IPS-18c (cell line): ENCODE results near the gene ARL6IP4.

Source experiments
- H3K4me3 ChIP-seq: 2 replicates; pipeline ENCODE4 v1.7.0; 2013; ENCODE audit warnings: low read depth, mild to moderate bottlenecking, low read length, moderate library complexity; ENCODE audit not compliant: insufficient read depth
- H3K9me3 ChIP-seq: one replicate; pipeline ENCODE4 v1.6.1; 2013; ENCODE audit warnings: mild to moderate bottlenecking, low read length, moderate library complexity; ENCODE audit not compliant: control insufficient read depth, insufficient read depth

The ARL6IP4 gene

DNA sequence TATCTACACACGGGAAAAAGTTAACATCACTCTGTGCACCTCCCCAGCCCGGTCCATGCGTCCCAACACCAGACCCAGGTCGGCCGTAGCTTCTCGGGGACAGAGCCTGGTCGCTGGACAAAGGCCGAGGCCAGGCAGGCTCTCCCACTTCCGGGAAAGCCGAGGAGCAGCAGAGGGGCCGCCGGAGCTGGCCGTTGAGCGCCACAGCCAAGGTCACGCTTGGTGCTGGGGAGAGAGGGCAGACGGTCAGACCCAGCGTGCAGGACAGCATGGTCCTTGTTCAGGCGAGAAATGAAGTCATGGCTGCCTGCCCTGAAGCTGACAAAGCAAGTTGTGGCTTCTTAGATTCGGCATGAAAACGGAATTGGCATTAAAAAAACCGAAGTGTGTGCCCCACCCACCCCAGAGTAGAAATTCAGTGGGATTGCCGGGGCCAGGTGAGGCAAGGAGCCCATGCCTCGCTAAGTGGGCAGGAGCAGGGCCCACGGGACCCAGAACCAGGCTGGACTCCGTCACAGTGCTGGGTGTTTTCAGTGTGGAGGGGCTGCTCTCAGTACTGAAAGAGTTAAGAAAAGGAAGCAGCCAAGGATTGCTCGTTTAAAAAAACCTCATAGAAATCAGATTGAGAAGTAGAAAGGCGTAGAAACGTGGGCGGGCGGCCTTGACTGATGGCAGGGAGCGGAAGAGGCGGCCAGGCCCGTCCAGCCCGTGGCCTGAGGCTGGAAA, 4.3 kb downstream of the ARL6IP4 start:
- Histone ChIP-seq H3K4me3 (no peak overlapping the region), H3K9me3 (no peaks in the 10 kb centered on the region)

DNA sequence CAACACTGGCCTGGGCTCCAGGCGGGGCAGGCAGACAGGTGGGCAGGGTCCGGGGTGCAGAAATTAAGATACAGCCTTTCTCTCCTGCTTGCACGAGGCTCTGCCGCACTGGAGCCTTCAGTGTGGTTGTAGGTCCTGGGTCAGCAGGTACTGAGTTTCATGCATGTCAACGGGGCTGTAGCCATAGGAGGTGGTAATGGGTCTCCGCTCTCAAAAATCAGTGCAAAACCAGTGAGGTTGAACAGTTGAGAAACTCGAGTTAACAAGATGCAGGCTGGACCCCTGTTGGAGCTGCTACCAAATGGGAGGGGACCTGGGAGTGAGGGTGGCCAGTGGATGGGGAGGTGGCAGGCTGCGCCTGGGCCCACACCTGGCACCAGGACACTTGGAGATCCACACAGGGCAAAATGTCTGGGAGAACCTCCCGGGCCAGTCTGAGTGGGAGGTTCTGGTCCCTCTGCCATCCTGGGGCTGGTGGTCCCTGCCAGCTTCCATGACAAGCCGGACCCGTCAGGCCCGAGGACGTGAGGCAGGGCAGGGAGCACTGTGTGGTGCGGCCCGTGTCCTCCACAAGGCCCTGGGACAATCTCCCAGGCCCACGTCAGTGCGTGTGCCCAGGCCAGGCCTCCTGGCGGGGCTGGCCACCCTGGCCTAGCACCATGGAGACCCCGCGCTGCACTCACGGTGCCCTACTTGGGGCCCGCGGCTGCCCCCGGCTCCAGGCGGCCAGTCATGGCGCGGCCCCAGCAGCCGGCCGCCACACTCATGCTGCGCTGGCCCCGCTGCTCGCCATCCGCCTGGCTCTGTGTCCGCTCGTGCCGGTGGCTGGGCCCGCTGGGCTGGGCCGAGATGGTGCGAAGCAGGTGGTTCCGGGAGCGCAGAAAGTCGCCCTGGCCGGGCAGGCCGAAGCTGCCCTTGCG, 5.1 kb downstream of the ARL6IP4 start:
- Histone ChIP-seq H3K4me3 (no peak overlapping the region), H3K9me3 (no peaks in the 10 kb centered on the region)

DNA sequence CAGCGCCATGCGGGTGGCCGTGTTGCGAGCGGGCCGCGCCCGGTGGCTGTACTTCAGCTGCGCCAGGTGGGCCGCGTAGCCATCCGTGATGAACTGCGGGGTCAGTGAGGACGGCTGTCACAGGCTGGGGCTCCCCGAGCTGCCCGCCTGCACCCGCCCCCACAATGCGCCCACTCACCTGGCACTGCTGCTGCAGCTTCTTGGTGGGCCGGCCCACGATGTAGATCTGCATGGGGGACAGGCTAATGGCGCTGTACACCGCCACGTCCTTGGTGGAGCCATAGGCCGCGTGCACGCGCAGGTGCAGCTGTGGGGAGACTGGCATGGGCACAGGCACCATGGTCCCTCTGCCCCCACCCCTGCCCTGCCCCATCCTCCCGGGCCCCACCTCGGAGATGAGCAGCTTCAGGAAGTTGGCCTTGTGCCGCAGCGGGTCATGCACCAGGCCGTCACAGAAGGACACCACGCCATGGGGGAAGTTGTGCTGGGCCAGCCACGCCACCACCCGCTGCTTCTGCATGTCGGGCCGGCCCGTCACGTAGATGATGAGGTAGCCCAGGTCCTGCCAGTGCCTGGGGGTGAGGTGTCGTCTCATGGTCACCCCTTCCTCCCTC, 5.9 kb downstream of the ARL6IP4 start:
- H3K4me3 ChIP-seq: no peak overlapping the region
- no peaks in the 10 kb centered on the region for H3K9me3 ChIP-seq

DNA sequence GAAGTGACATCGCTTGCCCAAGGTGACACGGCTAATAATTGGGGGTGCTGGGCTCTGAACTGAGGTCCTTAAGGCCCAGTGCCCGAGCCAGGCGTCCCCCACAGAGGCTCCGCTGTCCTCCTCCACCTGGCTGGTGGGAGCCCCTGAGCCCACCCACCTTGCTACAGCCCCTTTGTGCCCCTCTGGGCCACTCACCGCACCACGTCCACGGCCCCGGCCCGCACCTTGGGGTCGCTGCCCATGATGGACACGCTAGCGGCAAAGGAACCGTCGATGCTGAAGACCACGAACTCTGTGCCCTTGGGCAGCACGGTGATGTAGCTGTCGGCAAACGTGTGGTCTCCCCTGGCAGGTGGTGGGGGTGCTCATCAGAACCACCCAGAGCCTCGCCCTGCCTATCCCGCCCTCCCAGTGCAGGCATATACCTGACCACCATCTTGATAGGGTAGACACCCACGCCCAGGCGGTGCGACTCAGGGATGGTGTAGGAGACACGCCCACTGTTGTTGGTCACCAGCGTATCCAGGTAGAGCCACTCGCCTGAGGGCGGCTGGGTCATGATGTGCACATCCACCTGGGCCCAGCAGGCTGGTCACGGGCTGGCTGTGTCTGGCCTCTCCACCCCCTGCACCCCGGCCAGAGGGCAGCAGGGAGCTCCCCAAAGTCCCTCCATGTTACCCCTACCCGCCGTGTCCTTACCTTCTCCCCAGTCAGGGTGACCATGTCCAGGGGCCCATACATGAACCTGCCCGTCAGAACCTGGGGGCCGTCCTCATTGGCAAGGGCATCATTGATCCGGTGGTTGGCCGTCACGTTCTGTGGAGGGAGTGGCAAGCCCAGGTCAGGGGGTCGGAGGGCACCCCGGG, 6.8 kb downstream of the ARL6IP4 start:
- no peak overlapping the region for H3K4me3 ChIP-seq
- H3K9me3 ChIP-seq: no peaks in the 10 kb centered on the region

DNA sequence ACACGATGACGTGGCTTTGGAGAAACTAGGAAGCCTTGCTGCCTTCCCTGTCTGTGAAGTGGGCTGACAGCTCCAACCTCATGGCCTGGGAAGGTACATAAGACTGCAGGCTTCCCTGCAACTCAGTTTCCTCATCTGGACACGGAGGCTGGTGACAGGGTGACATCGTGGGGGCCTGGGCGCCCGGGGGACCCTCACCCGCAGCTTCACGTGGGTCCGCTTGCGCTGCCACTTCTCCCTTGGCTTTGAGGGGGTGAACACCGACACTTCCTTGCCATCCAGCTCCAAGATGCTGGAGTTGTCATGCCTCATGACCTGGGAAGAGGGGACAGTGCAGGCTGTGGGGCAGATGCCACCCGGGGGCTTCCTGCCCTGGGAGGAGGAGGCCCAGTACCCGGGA, 7.6 kb downstream of the ARL6IP4 start:
- Histone ChIP-seq H3K4me3 (no peak overlapping the region), H3K9me3 (no peaks in the 10 kb centered on the region)

GRCh38 chr12:122988612-122989212, 8.2 kb downstream of the ARL6IP4 start:
- Histone ChIP-seq H3K9me3 (no peaks in the 10 kb centered on the region), H3K4me3 (no peak overlapping the region)

DNA sequence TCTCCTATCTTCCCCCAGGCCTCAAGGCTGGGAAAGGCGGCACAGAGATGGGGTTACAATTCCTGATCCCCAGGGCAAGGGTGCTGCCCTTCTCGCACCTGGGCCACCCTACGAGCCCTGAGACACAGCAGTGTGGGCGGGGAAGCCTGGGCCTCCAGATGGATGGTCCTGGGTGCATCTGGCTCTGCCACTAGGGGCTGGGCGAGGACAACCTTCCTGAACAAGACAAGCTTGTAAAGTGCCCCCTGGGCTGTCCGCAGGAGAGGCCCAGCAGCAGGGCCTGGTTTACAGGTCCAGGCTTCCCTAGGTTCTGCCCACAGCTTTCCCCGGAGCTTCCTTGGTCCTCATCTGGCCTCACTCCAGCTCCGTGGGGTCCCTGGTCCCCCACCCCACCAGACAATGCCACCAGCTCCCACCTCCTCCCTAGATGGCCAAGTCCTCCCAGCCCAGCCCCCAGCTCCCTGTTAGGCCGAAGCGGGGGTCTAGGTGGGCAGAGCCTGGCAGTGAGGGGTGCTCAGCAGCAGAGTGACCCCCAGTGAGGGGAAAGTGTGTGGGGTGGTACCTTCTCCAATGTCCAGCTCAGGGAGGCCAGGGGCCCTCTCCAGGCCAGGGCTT, 8.9 kb downstream of the ARL6IP4 start:
- no peaks in the 10 kb centered on the region for H3K9me3 ChIP-seq
- no peak overlapping the region for H3K4me3 ChIP-seq

DNA sequence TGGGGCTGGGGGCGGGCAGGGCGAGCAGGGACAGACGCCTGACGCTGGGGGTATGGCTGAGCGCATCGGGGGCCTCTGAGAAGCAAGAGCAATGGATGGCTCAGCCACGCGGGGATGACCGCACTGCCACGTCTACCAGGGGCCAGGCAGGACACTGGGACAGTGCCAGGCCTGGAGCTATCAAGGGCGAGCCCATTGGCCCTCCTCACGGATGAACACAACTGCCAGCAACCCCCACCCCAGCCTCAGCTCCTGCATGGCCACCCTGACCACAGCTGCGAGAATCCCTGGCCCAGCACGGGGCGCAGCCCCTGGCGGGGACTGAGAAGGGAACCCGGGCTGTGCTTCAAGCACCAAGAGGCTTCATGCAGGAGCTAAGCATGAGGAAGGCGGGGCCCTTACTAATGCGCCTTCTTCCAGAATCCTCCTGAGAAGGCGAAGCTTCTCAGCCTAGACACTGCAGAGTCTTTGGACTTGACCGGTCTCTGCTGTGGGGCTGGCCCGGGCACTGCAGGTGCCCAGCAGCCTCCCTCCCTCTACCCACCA, 9.5 kb downstream of the ARL6IP4 start:
- Histone ChIP-seq H3K9me3 (no peaks in the 10 kb centered on the region), H3K4me3 (no peak overlapping the region)

DNA sequence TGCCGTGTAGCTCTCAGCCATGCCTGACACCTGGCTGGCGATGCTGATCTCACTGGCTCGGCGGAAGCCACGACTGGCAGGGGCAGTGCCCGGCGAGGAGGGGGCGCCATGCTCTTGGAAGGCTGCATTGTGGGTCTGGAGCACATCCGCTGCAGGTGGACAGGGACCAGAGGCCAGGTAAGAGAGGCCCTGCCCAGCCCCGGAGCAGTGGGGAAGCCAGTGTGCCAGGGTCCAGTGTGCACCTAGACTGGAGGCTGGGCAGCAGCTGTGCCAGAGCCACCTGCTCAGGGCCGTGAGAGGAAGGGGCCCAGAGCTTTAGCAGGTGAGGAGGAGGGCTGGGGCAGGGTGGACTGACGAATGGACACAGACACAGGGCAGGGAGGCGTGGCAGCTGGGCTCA, 10.1 kb downstream of the ARL6IP4 start:
- Histone ChIP-seq H3K4me3 (no peak overlapping the region), H3K9me3 (no peaks in the 10 kb centered on the region)

DNA sequence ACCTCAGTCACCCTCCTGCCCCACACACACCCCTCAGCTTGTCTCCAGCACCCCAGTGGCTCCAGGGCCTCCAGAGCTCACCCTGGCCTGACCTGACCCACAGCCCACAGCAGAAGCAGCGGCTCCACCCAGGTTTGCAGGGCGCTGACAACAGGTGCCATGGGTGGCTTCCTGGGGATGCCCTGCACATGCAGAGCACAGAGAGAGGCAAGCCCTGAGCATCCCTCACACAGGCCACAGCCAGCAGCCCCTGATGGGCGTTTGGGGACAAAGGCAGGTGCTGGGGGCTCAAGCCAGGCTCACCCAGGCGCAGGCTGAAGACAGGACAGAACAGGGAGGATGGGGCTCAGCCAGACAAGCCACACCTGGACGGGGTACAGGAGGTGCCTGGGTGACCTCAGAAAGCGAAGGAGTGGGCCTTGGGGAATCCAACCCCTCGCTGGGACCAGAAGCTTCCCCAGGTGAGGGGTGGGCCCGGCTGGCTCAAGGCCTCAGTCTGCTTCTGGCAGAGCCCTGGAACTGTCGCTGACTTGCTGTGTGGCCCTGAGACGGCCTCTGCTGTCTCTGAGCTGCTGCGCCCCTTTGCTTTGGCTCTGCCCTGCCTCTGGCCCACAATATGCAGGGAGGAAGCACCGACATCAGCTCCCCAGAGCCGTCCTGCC, 10.6 kb downstream of the ARL6IP4 start:
- Histone ChIP-seq H3K9me3 (no peaks in the 10 kb centered on the region), H3K4me3 (no peak overlapping the region)

DNA sequence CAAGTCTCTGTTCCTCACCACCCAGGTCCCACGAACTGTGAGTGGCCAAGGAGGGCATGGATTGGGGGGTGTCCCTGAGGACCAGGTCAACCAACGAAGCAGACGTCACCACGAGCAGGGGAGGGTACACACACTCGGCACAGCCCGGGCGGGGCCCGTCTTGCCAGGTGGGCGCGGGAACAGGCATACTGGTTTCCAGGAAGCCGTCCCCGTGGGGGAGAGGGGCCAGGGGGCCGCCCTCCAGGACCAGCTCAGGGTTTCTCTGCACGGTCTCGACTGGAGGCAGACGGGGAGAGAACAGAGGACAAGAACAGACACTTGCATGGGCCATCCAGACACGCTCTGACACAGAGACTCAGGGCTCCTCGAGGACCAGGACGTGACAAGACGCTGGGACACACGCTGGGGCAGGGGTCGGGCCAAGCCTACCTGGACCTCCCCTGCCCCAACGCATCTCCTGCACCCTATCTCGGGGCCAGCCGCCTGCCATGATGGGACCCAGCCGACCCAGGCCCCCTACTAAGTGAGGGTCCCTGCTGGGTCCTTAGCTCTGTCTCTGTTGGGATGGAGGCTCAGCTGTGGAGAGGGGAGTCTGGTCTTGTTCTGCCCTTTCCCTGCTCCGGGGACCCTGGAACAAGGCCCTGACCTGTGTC, 11.3 kb downstream of the ARL6IP4 start:
- Histone ChIP-seq H3K9me3 (no peaks in the 10 kb centered on the region), H3K4me3 (no peak overlapping the region)

DNA sequence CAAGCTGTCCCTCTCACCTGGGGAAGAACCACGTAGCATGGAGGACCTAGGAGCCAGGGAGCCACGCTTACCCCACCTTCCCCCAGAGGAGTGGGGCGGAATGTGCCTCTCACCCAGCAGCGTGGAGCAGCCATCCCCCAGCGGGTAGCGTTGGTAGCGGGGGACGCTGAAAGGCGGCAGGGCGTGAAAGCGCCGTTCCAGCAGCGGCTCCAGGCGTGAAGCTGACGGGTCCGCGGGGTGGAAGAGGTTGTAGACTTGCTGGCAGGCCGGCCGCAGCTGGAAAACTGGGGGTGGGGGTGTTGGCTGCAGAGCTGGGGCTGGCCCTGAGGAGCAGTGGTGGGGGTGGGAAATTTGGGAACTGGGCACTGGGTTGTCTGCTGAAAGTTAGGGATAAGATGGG, 11.9 kb downstream of the ARL6IP4 start:
- no peaks in the 10 kb centered on the region for H3K9me3 ChIP-seq
- no peak overlapping the region for H3K4me3 ChIP-seq

DNA sequence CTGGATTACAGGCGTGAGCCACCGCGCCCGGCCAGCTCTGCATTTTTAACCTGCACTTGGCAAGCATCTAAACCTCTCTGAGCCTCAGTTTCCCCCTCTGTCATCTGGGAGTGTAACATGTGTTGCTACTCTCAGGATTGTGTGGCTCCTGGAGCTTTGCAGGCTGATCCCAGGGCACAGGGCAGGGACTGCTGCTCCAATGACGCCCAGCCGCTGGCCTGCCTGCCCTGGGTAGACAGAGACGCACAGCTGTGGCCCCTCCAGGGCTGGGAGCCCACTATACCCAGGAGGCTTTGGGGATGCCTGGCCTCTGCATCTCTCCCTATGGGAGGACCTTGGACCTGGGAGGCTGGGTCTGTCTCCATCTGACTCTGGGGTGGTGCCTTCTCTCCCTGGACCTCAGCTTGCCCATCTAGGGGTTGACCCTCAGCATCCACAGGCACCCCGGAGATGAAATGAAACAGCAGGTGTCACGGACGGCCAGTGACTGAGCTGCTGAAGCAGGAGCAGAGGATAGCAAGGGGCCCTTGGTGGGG, 13.7 kb downstream of the ARL6IP4 start:
- Histone ChIP-seq H3K9me3 (no peaks in the 10 kb centered on the region), H3K4me3 (no peak overlapping the region)

- Histone ChIP-seq H3K9me3 (no peaks in the 10 kb centered on the region), H3K4me3 (no peak overlapping the region)
These were observed 14.5 kb downstream of the ARL6IP4 start for GRCh38 chr12:122994781-122995502.
